HG02642 (cell line): Measurements from ENCODE around the gene C4A.
"Not testable (repeated sequence)": the region's sequence is repeated elsewhere in the genome, so short reads cannot be mapped to it uniquely, and the experiment has no call there.

Experiments used
- ATAC-seq: cut with Tn5 transposase; IDR thresholded peaks from one replicate; pipeline ENCODE4 v1.9.1; 2021; ENCODE audit warnings: mild to moderate bottlenecking; ENCODE audit not compliant: unreplicated experiment, poor library complexity

The C4A gene

GRCh38 chr6:31978831-31979230 is 3.0 kb upstream of the C4A start:
- ATAC-seq = no peak

GRCh38 chr6:31979238-31979898 is 2.5 kb upstream of the C4A start:
- no peak for ATAC-seq

GRCh38 chr6:31980195-31980876 is 1.5 kb upstream of the C4A start:
- ATAC-seq = not testable (repeated sequence)

GRCh38 chr6:31980998-31981397 is 859 bp upstream of the C4A start:
- ATAC-seq = not testable (repeated sequence)

GRCh38 chr6:31989363-31989762 is 7.5 kb downstream of the C4A start:
- ATAC-seq = not testable (repeated sequence)

GRCh38 chr6:31994421-31994820 is 12.6 kb downstream of the C4A start:
- ATAC-seq = not testable (repeated sequence)

GRCh38 chr6:31996385-31996784 is 14.5 kb downstream of the C4A start:
- not testable (repeated sequence) for ATAC-seq

- not testable (repeated sequence) for ATAC-seq
Measured at GRCh38 chr6:32002546-32003268, 20.9 kb downstream of the C4A start.

GRCh38 chr6:32003301-32003700 is 21.4 kb downstream of the C4A start:
- not testable (repeated sequence) for ATAC-seq

- ATAC-seq = not testable (repeated sequence)
Measured at GRCh38 chr6:32004393-32004792, 22.5 kb downstream of the C4A start.

GRCh38 chr6:32004864-32005537 is 23.1 kb downstream of the C4A start:
- ATAC-seq = not testable (repeated sequence)

GRCh38 chr6:32005538-32005880 is 23.7 kb downstream of the C4A start:
- not testable (repeated sequence) for ATAC-seq

- not testable (repeated sequence) for ATAC-seq
Measured at GRCh38 chr6:32005991-32006529, 24.2 kb downstream of the C4A start.

GRCh38 chr6:32007086-32007485 is 25.2 kb downstream of the C4A start:
- ATAC-seq = not testable (repeated sequence)

GRCh38 chr6:32008037-32008436 is 26.2 kb downstream of the C4A start:
- ATAC-seq = not testable (repeated sequence)

- ATAC-seq = not testable (repeated sequence)
Measured at GRCh38 chr6:32008616-32009015, 26.8 kb downstream of the C4A start.

GRCh38 chr6:32009537-32009936 is 27.7 kb downstream of the C4A start:
- ATAC-seq = not testable (repeated sequence)

GRCh38 chr6:32010856-32011530 is 29.1 kb downstream of the C4A start:
- ATAC-seq = not testable (repeated sequence)

GRCh38 chr6:32012941-32013617 is 31.2 kb downstream of the C4A start:
- ATAC-seq = not testable (repeated sequence)
